ENCODE results near the gene IRAK4. TPM values are rescaled to one million over a fixed set of nuclear protein-coding genes. Genes with fewer than 3 reads are reported as not detected.

The IRAK4 gene
- polyA plus RNA-seq, 3 donors, result 13.3 to 13.7 (median 13.6) TPM

DNA sequence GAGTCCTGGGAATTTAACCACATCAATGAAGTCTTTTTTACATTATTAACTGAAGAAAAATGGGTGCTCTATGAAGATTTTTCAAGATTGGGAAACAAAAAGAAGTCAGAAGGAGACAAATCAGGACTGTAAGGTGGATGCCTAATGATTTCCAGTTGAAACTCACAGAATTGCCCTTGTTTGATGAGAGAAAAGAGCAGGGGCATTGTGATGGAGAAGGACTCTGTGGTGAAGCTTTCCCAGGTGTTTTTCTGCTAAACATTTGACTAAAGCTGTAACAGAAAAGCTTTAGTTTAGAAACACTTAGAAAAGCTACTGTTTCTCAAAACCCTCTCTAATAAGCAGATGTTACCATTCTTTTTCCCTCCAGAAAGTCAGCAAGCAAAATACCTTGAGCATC, 5.8 kb downstream of the IRAK4 start:
- DNase-seq (ENCODE audit: low read depth in 3 of 3, low spot score in 2 of 3), result no peak

DNA sequence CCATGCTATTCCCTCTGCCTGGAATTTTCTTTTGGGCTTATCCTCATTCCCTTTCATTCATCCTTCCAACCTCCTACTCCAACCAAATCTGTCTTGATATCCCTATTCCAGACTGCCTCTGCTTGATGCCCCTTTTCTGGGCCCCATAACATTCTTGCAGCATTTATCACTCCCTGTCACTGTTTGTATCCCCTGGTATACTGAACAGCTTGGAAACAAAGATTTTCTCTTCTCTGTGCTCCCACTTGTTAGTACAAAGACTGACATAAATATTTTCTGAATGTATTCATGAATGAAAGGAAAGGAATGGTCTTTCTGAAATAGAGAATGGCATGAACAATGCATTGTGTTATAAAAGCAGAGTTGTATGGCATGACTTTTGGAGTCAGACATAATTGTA, 7.5 kb downstream of the IRAK4 start:
- no peak for DNase-seq (ENCODE audit: low read depth in 3 of 3, low spot score in 2 of 3)

DNA sequence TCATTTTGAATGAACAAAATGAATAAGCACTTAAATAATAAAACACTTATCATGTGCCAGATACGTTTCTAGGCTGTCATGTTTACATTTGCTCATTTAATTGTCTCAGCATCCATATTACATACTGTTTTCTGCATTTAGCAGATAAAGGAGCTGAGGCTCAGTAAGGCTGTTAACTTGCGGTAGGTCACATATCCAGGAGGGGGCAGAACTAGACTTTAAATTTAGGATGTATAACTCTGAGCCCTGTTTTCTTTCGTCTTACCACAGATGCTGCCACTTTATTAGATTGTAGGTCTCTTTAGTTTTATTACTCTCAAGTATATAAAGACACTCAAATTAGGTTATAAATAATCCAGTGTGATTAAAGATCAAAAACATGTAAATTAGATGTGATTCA, 17.7 kb downstream of the IRAK4 start:
- DNase-seq (ENCODE audit: low read depth in 3 of 3, low spot score in 2 of 3), result no peak

DNA sequence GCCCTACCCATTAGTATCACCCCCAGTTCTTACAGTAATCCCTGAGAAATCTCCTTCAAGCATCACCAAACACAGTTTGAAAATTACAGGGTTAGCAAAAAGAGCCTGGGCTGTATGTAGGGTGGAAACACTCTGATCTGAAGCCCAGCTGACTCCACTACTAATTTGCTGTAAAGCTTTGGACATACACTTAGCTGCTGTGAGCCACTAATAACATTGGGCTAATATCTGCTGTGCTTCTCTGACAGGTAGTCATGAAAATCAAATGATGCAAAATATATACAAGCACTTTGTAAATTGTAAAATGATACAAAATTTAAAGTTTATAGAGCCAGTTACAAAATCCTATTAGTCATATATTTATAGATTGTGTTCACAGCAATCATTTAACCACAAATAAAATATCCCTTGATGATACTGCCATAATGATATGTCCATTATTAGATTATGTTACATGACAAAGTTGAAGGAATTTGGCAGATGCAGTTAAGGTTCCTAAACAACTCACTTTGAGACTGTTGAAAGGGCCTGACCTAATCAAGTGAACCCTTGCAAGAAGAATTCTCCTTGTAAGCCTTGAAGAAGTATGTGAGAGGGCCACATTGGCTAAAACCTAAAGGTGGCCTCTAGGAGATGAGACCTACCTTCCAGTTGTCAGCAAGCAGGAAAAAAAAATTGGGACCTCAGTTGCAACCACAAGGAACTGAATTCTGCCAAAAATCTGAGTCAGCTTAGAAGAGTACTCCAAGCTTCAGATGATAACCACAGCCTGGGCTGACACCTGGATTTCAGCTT, 28.3 kb downstream of the IRAK4 start:
- no peak for DNase-seq (ENCODE audit: low read depth in 3 of 3, low spot score in 2 of 3)

DNA sequence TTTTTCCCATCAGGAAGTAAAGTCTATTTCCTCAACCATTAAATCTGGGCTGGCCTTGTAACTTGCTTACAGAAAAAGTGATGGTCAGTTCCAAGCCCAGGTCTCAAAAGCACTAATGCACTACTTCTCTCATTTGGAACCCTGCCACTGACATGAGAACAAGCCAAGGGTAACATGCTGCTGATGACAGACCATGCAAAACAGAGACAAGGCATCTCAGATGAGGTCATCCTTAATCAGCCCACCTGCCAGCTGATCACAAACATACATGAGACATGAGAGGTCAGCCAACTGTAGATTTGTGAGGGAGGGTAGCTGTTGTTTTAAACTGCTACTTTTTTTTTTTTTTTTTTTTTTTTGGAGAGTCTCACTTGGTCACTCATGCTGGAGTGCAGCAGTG, 31.2 kb downstream of the IRAK4 start:
- no peak for DNase-seq (ENCODE audit: low read depth in 3 of 3, low spot score in 2 of 3)

DNA sequence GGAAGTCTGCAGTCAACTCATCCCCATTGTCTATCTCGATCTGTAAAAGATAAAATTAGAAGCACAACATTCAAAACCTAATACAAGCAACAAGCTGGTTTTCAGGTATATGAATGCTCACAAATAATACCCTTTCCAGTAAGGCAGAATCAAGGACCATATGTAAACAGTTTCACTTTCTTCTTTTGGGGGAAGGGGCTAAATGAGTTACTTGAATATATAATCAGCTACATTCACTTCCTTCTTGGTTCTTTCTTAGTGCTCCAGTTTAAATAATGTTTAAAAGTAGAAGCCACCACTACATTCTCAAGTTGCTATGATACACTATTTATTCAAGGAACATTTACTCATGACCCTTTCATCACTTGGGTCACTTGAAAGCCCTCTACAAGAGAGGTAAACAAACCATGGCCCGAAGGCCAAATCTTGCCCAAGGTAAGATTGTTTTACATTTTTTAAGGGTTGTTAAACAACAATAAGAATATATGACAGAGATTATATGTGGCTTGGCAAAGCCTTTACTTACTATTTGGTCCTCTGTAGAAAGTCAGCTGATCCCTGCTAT, 37.0 kb downstream of the IRAK4 start:
- DNase-seq (ENCODE audit: low read depth in 3 of 3, low spot score in 2 of 3), result no peak

DNA sequence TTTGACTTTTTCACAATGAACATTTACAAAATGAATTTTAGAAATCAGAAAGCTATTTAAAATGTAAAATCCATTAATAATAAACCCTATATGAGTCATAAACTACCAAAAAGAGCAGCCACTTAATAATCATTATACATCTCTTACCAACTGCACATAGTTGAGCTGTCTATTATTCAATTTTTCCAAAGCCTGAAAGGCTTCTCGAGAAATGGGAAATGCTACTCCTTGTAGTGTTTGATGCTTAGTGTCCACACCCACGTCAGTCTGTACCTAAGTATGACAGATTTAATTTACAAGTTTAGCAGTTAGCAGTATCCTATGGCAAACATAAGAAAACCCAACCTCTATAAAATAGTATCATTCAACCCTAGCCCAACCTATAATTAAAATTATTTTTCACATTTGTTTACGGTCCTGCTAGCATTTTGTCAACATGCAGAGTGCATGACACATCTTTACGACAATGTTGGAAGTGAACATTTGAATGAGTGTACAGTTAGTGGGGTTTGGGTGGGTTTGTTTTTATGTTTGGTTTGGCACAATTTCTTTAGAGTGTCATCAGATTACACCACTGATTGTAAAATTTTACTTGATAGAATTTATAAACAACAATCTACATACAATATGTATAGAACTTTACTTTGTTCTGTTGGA, 38.9 kb downstream of the IRAK4 start:
- DNase-seq (ENCODE audit: low read depth in 3 of 3, low spot score in 2 of 3), result no peak

DNA sequence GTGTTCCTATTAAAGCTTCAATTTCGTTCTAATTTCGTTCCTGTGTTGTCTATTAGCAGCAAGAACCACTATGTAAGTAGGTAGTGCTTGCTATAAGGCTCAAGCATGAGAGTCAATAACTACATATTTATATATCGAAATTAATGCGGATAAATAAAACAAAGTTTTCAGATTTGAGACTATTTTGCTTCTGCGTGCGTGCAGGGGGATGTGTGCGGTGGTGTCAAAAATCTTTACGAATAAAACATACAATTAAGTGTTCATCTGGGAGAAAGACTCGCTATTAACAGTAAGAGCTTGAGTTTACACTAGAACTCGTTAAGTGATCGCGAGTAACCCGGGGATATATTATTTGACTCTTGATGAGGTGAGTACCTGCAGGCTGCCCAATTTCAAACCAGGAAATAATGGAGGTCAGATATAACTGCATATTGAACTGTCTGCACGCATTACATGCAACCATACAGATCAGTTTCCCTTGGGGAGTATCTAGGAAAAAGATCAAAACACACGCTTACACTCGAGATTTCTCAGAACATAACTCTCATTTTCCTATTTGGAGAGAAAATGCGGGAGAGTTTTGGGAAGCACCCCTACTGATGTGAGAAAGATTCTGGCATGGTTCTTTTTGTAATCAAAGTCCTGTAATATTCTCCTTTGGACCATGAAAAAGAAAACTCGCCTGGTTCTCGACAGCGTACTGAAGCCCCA, 46.6 kb downstream of the IRAK4 start:
- peak in 1 of 3 donors; percentile 24 for DNase-seq (ENCODE audit: low read depth in 3 of 3, low spot score in 2 of 3)

DNA sequence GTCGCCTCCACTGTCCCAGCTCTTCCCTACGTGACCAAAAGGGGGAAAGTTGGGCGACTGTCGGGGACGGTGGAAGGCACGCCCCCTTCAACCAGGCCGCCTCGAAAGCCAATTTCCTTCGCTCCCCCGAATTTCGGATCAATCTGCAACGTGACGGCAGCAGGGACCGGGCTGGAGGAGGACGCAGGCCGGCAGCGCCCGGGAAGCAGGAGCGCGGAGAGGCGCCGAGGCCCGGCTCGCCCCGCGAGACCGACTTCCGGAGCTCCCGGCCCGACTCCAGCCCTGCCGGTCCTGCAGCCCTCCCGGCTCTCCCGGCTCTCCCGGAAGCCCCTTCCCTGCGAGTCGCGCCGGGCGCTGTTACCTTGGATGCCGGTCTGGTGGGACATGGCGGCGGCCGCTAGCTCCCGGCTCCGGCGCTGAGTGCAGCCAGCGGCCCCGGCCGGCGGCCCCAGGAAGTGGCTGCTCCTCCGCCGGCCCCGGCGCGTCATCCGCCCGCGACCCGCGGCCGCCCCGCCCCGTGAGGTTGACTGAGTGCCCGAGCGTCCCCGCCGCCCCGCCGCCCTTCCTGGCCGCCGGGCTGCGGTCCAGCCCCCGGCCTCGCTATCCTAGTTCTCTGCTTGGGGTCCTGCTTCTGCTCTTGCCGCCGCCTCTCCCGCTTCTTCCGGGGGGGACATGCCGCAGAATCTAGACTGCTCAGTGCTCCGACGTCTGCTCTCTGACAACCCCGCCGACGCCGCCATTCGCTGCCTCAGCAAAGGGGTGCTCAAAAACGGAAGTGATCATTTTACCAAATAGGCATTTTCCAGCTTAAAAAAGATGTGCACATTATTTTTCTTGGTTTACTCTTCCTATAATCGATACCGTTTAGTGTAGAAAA, 47.3 kb downstream of the IRAK4 start, which contains the start of gene TWF1:
Gene TWF1 (minus strand): TSS at position 458 of the 877 bp plus-strand sequence. CDS start 72 bp downstream, at position 386.
- DNase-seq (ENCODE audit: low read depth in 3 of 3, low spot score in 2 of 3), result peak; percentile 73 to 78 (median 75)

DNA sequence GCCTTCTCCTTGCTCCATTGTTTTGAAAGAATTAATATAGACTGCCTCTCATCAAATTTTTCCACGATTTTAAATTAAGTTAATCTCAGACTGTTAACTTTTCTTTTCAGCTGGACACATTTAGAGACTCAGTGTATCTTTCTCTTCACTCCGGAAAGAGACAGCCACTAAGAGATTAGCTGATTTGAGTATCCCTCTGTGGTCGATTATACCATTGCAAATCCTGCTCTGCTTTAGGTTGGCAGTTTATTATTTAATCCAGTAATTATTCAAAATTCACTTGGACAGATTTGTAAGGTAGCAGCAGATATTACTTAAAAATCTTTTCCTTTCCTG, 48.0 kb downstream of the IRAK4 start:
- DNase-seq (ENCODE audit: low read depth in 3 of 3, low spot score in 2 of 3), result peak in 1 of 3 donors; percentile 25

DNA sequence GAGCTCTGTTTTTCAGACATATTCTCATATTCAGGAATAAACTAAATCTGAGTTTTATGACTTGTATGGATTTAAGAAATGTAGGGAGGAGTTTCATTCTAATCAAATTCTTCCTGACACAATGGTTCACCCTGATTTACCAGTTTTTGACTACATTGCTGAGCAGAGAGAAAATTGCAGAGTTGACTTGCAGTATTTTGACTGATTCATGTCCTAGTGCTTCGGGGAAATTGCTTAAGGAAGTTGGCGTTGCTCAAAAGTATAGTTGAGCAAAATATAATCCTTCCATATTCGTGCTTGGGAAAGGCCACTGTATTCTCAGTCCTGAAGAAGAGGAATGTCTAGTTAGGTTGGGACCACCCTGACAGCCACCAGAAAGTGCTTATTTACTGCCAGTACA, 48.6 kb downstream of the IRAK4 start:
- DNase-seq (ENCODE audit: low read depth in 3 of 3, low spot score in 2 of 3), result no peak

DNA sequence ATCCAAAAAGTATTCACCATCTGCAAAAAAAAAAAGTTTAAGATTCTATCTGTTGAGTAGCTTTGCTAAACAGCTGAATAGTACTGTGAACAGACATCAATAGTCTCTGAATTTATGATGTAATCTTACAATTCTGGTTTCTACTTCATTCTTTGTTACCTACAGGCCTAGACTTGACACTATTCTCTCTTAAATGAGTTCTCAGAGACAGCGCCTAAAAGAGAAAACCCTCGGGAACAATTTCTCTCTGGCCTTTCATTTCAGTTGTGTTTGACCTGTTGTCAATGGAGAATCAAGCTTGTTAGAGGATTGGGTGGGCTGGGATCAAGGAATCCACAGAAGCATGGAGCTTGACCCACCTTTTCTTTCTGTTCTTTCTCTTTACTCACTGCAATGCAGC, 53.3 kb downstream of the IRAK4 start:
- DNase-seq (ENCODE audit: low read depth in 3 of 3, low spot score in 2 of 3), result no peak

DNA sequence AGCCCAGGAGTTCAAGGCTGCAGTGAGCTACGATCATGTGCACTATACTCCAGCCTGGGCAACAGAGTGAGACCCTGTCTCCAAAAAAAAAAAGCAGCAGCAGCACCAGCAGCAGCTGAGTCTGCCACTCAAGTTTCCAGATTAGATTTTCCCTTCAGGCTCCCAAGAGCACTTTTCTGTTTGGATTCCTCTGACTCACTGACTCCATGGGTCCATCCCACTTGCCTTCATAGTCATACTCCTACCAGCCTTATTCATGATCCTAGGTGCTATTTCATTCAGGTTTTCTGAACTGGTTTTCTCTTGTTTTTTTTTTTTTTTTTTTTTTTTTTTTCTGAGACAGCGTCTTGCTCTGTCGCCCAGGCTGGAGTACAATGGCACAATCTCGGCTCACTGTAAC, 54.2 kb downstream of the IRAK4 start:
- DNase-seq (ENCODE audit: low read depth in 3 of 3, low spot score in 2 of 3), result no peak

DNA sequence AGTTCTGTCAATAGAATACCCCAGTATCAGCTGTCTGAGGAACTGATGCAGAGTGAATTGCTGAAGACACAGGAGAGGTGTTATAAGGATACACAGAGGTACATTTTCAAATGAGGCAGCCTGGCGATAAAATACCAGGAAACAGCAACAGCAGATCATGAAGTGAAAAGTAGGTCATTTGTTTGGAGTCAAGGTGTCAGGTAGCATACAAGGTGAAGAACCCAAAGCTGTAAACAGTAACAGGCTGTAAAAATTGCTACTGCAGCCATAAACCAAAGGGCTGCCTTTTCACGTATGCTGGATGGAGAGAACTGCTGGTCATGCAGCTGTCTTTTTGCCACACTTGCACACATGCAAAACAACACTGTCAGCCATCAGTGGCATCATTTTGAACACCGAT, 56.7 kb downstream of the IRAK4 start:
- no peak for DNase-seq (ENCODE audit: low read depth in 3 of 3, low spot score in 2 of 3)

DNA sequence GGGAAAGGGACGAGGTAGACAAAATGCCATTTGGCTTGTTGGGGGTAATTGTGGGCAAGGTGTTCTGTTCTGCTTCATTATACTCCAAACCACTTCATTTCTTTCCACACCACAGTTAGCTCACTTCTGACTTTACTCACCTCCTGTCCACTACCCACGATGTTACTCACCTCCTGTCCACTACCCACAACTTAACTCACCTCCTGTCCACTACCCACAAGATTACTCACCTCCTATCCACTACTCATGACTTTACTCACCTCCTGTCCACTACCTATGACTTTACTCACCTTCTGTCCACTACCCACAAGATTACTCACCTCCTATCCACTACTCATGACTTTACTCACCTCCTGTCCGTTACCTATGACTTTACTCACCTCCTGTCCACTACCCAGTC, 57.4 kb downstream of the IRAK4 start:
- DNase-seq (ENCODE audit: low read depth in 3 of 3, low spot score in 2 of 3), result no peak

DNA sequence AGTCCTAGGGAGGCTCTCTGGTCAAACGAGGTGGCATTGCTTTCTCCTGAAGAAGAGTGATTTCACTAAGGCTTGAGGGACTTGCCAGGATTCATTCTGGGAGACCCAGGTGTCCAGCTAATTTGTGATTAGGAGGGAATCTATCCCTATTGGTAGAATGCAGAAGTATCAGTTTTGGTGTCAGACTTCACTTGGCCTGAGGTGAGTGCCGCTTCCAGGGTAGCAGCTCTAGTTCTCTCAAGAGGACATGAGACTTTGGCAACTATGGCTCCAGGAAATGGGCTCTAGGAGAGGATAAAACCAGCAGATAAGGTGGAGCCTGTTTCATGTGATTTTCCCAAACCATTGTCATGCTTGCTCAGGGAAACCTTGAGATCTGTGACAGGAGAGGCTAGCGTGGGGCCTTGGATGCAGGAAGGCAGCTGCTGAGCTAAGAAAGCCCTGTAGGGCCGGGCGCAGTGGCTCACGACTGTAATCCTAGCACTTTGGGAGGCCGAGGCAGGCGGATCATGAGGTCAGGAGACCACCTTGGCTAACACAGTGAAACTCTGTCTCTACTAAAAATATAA, 65.5 kb downstream of the IRAK4 start:
- DNase-seq (ENCODE audit: low read depth in 3 of 3, low spot score in 2 of 3), result no peak

DNA sequence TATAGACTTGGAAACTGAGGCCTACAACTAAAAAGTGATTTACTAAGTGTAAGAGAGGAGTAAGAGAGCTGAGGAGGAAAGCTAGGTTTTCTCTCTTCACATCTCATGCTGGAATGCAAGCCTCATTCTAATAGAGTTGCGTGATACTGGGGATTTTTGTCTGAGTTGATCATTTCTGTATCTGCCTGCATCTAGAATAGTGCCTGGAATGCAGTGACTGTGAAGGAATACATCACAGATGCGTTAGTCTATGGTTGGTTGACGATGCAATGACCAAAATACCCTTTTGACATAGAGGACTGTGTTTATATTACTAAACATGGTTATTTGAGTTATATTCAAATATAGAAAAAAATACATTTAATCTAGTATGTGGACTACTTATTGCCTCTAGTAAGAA, 67.9 kb downstream of the IRAK4 start:
- no peak for DNase-seq (ENCODE audit: low read depth in 3 of 3, low spot score in 2 of 3)

DNA sequence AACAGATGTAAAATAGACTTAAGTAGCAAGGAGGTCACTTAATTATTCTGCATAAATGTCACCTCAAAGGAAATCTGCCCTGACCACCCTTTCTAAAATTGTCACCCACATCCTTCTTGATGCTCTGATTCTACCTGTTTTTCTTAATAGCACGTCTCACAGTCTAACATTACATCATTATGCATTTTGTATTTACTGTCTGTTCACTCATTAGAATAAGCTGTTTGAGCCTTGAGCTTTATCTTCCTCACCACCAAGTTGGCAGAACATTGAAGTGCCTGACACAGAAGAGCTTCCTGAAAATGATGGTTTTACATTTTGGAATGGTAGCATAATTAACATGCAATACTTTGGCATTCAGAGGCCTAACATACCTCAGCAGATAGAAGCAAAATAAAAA, 68.3 kb downstream of the IRAK4 start:
- no peak for DNase-seq (ENCODE audit: low read depth in 3 of 3, low spot score in 2 of 3)

DNA sequence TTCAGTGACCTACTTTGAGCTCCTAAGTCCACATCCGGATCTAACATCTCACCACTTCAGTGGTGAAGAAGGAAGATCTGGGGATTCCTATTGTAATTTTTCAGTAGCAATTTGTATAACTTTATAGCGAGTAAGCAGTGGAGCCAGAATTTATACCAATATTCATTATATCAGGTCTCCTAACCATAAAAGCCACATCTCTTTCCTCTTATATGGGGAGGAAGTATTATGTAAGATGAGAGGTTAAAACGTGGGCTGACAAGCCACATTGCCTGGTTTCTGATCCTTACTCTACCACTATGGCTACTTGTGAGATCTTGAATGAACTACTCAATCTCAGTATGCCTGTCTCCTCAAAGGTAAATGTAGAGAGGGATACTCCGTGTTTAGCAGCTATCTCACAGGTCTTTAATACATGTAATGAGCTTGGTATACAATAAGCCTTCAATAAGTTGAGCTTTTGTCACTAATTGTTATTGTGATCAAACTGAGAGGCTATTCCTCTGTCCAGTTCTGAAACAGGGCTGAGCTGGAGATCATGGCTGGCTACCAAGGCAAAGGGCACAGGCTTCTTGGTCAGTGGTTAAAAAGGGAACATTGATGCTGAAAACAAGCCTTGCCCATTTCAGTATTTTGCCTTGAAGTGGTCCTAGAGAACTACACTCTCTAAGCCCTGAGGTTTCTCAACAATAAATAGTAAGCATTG, 73.9 kb downstream of the IRAK4 start:
- no peak for DNase-seq (ENCODE audit: low read depth in 3 of 3, low spot score in 2 of 3)

DNA sequence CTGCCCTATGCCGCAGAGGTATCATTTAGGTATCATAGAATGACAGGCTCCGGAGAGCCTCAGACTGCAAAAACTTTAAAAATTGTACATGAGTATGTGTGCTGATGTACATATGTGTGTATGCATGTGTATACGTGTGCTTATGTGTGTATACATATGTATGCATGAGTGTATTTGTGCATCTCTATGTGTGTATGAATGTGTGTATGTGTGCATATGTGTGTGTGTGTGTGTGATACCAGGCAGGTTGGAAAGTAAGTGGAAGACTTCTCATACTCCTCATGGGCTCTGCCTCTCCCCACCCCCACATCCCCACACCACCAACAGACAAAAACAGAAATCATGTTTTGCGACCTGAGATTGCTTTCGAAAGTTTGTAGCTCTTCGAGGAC, 76.5 kb downstream of the IRAK4 start:
- DNase-seq (ENCODE audit: low read depth in 3 of 3, low spot score in 2 of 3), result peak in 2 of 3 donors; percentile 8 to 35
